IMR-90 (cell line): ENCODE results near the gene INPP5A. TPM values are rescaled to one million over a fixed set of nuclear protein-coding genes. Genes with fewer than 3 reads are reported as not detected.

Experiments
- ATAC-seq: fragments of 200-7000 bp; cut with Tn5 transposase; 2 replicates; pipeline ENCODE4 v1.9.1; 2020; ENCODE audit warnings: low read depth, mild to moderate bottlenecking, moderate library complexity
- BruUV-seq: library from RNA; stranded (reverse); fragments of 400-500 nt; replicated peaks from 2 replicates; lab custom pipeline; 2021; lab: Mats Ljungman, UMichigan
- CTCF ChIA-PET: fragments of 300-600 bp; formaldehyde crosslinking; extraction: SDS; loops from one replicate; lab custom pipeline; 2021; ENCODE audit warnings: antibody characterized with exemption; lab: Yijun Ruan, JAX
- POLR2A ChIA-PET: fragments of 300-600 bp; sonication (Branson Sonifier 250); formaldehyde crosslinking; loops from one replicate; lab custom pipeline; 2022; ENCODE audit warnings: antibody characterized with exemption; ENCODE audit not compliant: unreplicated experiment; lab: Charles Lee
- DNase-seq: peaks from one replicate; pipeline ENCODE4 v3.0.0; 2013
- H2AFZ ChIP-seq: replicated peaks from 2 replicates; pipeline ENCODE3; 2013; ENCODE audit warnings: low read length, mild to moderate bottlenecking; ENCODE audit not compliant: poor library complexity
- H2AK5ac ChIP-seq: 2 replicates; pipeline ENCODE4 v1.6.1; 2013; ENCODE audit warnings: low read depth, low read length, inconsistent platforms
- H2AK9ac ChIP-seq: replicated peaks from 2 replicates; pipeline ENCODE3; 2013; ENCODE audit warnings: mild to moderate bottlenecking, low read depth, low read length, moderate library complexity; ENCODE audit not compliant: poor library complexity
- H2BK120ac ChIP-seq: 2 replicates; pipeline ENCODE4 v1.6.1; 2013; ENCODE audit warnings: low read depth, low read length, inconsistent platforms
- H2BK15ac ChIP-seq: 3 replicates; pipeline ENCODE4 v1.6.1; 2013; ENCODE audit warnings: low read depth, low read length, inconsistent platforms
- H2BK20ac ChIP-seq: 2 replicates; pipeline ENCODE4 v1.6.1; 2013; ENCODE audit warnings: low read depth, mild to moderate bottlenecking, inconsistent platforms, low read length, moderate library complexity
- H2BK5ac ChIP-seq: 2 replicates; pipeline ENCODE4 v1.6.1; 2013; ENCODE audit warnings: mild to moderate bottlenecking, low read depth, low read length, inconsistent platforms; ENCODE audit not compliant: poor library complexity, severe bottlenecking
- H3K14ac ChIP-seq: replicated peaks from 2 replicates; pipeline ENCODE4 v1.6.1; 2013; ENCODE audit warnings: low read depth, low read length, inconsistent platforms
- H3K18ac ChIP-seq: 2 replicates; pipeline ENCODE4 v1.6.1; 2013; ENCODE audit warnings: low read depth, low read length, control low read depth
- H3K23ac ChIP-seq: 2 replicates; pipeline ENCODE4 v1.6.1; 2013; ENCODE audit warnings: low read depth, low read length, inconsistent platforms
- H3K27ac ChIP-seq: 2 replicates; pipeline ENCODE4 v1.5.1; 2013; ENCODE audit warnings: mild to moderate bottlenecking, control low read depth, low read length; ENCODE audit not compliant: insufficient read depth
- H3K27me3 ChIP-seq: 2 replicates; pipeline ENCODE4 v1.6.1; 2013; ENCODE audit warnings: low read length; ENCODE audit not compliant: control insufficient read depth, insufficient read depth
- H3K36me3 ChIP-seq: 2 replicates; pipeline ENCODE4 v1.6.1; 2013; ENCODE audit warnings: low read length, mixed read lengths; ENCODE audit not compliant: control insufficient read depth, insufficient read depth
- H3K4ac ChIP-seq: 2 replicates; pipeline ENCODE4 v1.6.1; 2013; ENCODE audit warnings: low read depth, low read length, inconsistent platforms
- H3K4me1 ChIP-seq: 2 replicates; pipeline ENCODE4 v1.6.1; 2013; ENCODE audit warnings: low read length, mixed read lengths; ENCODE audit not compliant: control insufficient read depth, insufficient read depth
- H3K4me2 ChIP-seq: 2 replicates; pipeline ENCODE4 v1.6.1; 2013; ENCODE audit warnings: low read depth, mild to moderate bottlenecking, control low read depth, low read length, moderate library complexity
- H3K4me3 ChIP-seq: 2 replicates; pipeline ENCODE4 v1.5.1; 2013; ENCODE audit warnings: low read depth, mild to moderate bottlenecking, control low read depth, low read length, moderate library complexity; ENCODE audit not compliant: insufficient read depth
- H3K56ac ChIP-seq: 2 replicates; pipeline ENCODE4 v1.6.1; 2013; ENCODE audit warnings: low read length, inconsistent platforms; ENCODE audit not compliant: insufficient read depth; ENCODE audit errors: extremely low read depth
- H3K79me1 ChIP-seq, 2 experiments: 2 replicates each; pipeline ENCODE4 v1.6.1; 2013; ENCODE audit warnings: low read length in 2 of 2, inconsistent platforms in 1 of 2, low read depth in 1 of 2
- H3K9ac ChIP-seq: 2 replicates; pipeline ENCODE4 v1.6.1; 2013; ENCODE audit warnings: low read depth, low read length, control low read depth
- H3K9me1 ChIP-seq: 2 replicates; pipeline ENCODE4 v1.6.1; 2013; ENCODE audit warnings: low read length, inconsistent platforms; ENCODE audit not compliant: insufficient read depth
- H3K9me3 ChIP-seq: 2 replicates; pipeline ENCODE4 v1.6.1; 2013; ENCODE audit warnings: low read length; ENCODE audit not compliant: control insufficient read depth, insufficient read depth
- H4K20me1 ChIP-seq: 2 replicates; pipeline ENCODE4 v1.6.1; 2013; ENCODE audit warnings: low read length, inconsistent platforms; ENCODE audit not compliant: insufficient read depth
- H4K5ac ChIP-seq: 2 replicates; pipeline ENCODE4 v1.6.1; 2013; ENCODE audit warnings: mild to moderate bottlenecking, low read depth, low read length, control low read depth
- H4K8ac ChIP-seq, 2 experiments: 2 replicates each; pipeline ENCODE4 v1.6.1; 2013; ENCODE audit warnings: low read depth in 2 of 2, low read length in 2 of 2, control low read depth in 1 of 2, inconsistent platforms in 1 of 2
- H4K91ac ChIP-seq: 2 replicates; pipeline ENCODE4 v1.6.1; 2013; ENCODE audit warnings: low read depth, low read length, inconsistent platforms; ENCODE audit not compliant: insufficient read depth
- BHLHE40 ChIP-seq: fragments of 150-350 bp; IDR thresholded peaks from 2 replicates; pipeline ENCODE4 v1.6.1; 2016; ENCODE audit warnings: mild to moderate bottlenecking, low read depth, low read length
- CEBPB ChIP-seq: IDR thresholded peaks from 2 replicates; pipeline ENCODE4 v1.6.1; 2012; ENCODE audit warnings: low read depth, low read length, improper control_type of control experiment
- CHD1 ChIP-seq: IDR thresholded peaks from 2 replicates; pipeline ENCODE4 v1.6.1; 2012; ENCODE audit warnings: low read depth, low read length, improper control_type of control experiment
- MAFK ChIP-seq: IDR thresholded peaks from 2 replicates; pipeline ENCODE4 v1.6.1; 2012; ENCODE audit warnings: low read depth, low read length, improper control_type of control experiment
- NFE2L2 ChIP-seq: fragments of 150-350 bp; IDR thresholded peaks from 2 replicates; pipeline ENCODE4 v1.6.1; 2016; ENCODE audit warnings: low read depth, mild to moderate bottlenecking, low read length
- RAD21 ChIP-seq: IDR thresholded peaks from 2 replicates; pipeline ENCODE4 v1.6.1; 2012; ENCODE audit warnings: low read length, improper control_type of control experiment
- RFX5 ChIP-seq: IDR thresholded peaks from 2 replicates; pipeline ENCODE4 v1.8.0; 2012; ENCODE audit warnings: low read depth, mild to moderate bottlenecking, low read length, moderate library complexity
- SMC3 ChIP-seq: fragments of 150-350 bp; IDR thresholded peaks from 2 replicates; pipeline ENCODE4 v1.6.1; 2016; ENCODE audit warnings: low read depth, mild to moderate bottlenecking, antibody characterized with exemption, low read length, moderate library complexity
- WGBS, 2 experiments: methylation state at CpG; one replicate each; pipeline versions ENCODE4 v1.1.5 to v1.1.7; 2013; ENCODE audit warnings: missing lambda C conversion rate in 2 of 2; ENCODE audit not compliant: insufficient read length in 1 of 2; ENCODE audit errors: extremely low coverage in 2 of 2; 5-methylcytosine and 5-hydroxymethylcytosine counted together
- dilution Hi-C: fragments of 300-500 bp; cut with HindIII; formaldehyde crosslinking; loops from one replicate; pipeline ENCODE4 v1.14.3; 2018; ENCODE audit warnings: low sequenced_read_pairs; ENCODE audit not compliant: unreplicated experiment
- in situ Hi-C: fragments of 300-500 bp; cut with MboI; formaldehyde crosslinking; loops from 3 replicates; pipeline ENCODE4 v1.14.3; 2019; ENCODE audit warnings: low sequenced_read_pairs, inconsistent platforms, mixed read lengths
- intact Hi-C: fragments of 100-400 bp; cut with micrococcal nuclease; formaldehyde crosslinking; loops from 2 replicates; pipeline ENCODE4 v1.10.0; 2022
- polyA plus RNA-seq, 3 experiments: library from polyadenylated mRNA; depleted of rRNA; stranded (reverse); fragments of >200 nt; gene quantifications; 2 replicates each; pipeline ENCODE4 v1.2.3, GENCODE V29; 2012; ENCODE audit warnings: low replicate concordance in 1 of 3
- total RNA-seq: library from RNA; depleted of rRNA; stranded (reverse); fragments of >200 nt; gene quantifications from 2 replicates; pipeline ENCODE4 v1.2.3, GENCODE V29; 2012
- TF ChIP-seq, protein P1 (sequence below): fragments of 150-350 bp; IDR thresholded peaks from 2 replicates; pipeline ENCODE4 v1.6.1; 2016; ENCODE audit warnings: low read depth, mild to moderate bottlenecking, low read length, moderate library complexity, borderline replicate concordance
- TF ChIP-seq, protein P2 (sequence below): conservative IDR thresholded peaks from 2 replicates; pipeline ENCODE4 v1.5.1; 2012; ENCODE audit warnings: mild to moderate bottlenecking, low read depth, low read length, improper control_type of control experiment

The INPP5A gene
- total and polyA plus RNA-seq, 2 of the 4 experiments (the other 2 are of a cell fraction) = 21.4 to 36.7 TPM

DNA sequence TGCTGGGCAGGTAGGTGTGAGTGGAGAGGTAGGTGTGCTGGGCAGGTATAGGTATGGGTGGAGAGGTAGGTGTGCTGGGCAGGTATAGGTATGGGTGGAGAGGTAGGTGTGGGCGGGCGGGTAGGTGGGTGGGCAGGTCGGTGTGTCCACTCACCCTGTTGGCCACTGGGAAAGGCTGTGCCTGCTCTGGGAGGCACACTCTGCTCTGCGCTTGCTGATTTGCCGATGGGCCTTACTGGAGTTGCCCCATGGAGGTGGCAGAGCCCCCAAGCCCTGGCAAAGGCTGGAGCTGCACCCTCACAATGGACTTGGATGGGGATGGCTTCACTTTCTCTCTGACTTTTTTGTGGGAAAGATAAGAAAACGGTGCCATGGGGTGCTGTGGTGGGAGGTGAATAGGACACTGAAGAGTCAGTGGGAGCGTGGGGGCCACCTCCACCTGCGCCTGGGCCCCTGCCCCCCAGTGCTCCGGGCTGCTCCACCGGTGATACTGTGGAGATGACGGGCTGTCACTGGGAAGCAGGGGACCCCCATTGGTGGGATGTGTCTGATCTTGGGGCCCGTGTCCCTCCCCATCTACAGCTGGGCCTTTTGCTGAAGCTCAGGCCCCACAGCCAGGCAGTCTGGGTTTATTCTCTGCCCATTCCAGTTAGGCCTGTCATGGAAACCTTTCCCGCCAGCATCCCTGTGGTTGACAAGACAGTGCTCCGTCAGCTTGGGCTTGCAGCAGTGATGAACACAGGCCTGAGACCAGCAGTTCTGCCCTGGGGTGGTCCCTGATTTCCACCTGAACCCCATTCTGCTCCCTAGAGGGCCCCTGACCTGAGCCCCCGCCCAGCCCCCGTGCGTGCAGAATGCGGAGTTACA, 173.4 kb downstream of the INPP5A start (continued):
- TF ChIP-seq NFE2L2 = no peak

DNA sequence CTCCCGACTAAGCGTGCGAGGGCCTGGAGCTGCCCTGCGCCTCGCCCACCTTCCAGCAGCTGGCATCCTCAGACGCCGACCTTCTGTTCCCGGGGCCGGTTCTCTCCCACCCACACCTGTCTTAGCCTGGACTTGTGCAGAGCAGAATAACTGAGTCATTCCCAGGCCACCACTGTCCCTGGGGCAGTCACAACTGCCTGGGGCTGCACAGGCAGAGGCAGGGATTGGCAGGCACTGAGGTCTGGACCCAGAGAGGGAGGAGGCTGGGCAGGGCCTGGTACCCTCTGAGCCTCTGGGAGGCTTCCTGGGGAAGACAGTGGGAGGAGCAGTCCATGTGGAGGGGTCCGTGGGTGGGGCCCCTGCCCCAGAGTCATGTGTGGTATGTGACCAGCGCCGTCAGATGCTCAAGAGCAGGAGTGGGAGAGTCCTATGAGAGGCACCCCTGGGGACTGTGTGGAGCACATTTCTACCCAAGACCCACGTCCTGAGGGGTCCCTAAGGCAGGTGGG, 174.1 kb downstream of the INPP5A start:
- H3K23ac ChIP-seq = no peak overlapping the region
- H3K36me3 ChIP-seq = peaks cover 8% of the 10 kb centered on the region
- H2AK9ac ChIP-seq = no peak overlapping the region
- H3K27me3 ChIP-seq = no peaks in the 10 kb centered on the region
- H3K79me1 ChIP-seq = no peaks in the 10 kb centered on the region; a peak in 1 of 4 replicates
- H3K18ac ChIP-seq = no peak overlapping the region
- H3K4me2 ChIP-seq = no peak overlapping the region
- H3K9me3 ChIP-seq = peaks cover 2% of the 10 kb centered on the region; the same call in 1 of the 2 replicates
- no peak overlapping the region for H2BK120ac ChIP-seq
- H3K27ac ChIP-seq = no peak overlapping the region
- H3K9me1 ChIP-seq = peaks cover 11% of the 10 kb centered on the region
- H3K9ac ChIP-seq = no peak overlapping the region
- WGBS, 2 experiments = 91% methylated on average over 7 of the region's 13 CpGs; no CpG with 5 or more reads in 1 of the 2 experiments
- no peak overlapping the region for H2AK5ac ChIP-seq
- BruUV-seq = no TSS peak
- H3K14ac ChIP-seq = no peak overlapping the region
- H4K91ac ChIP-seq = no peak overlapping the region
- no peak overlapping the region for H4K5ac ChIP-seq
- no peaks in the 10 kb centered on the region for H3K4me1 ChIP-seq
- no peak overlapping the region for H3K4ac ChIP-seq
- no peak overlapping the region for H2BK5ac ChIP-seq
- DNase-seq (no peak), ATAC-seq (no peak)
- CTCF ChIA-PET = no interaction called here
- H3K4me3 ChIP-seq = no peak overlapping the region
- no peaks in the 10 kb centered on the region for H4K20me1 ChIP-seq
- in situ Hi-C loops (no loop called here), intact Hi-C loops (no loop called here), dilution Hi-C loops (no loop called here)
- no peak overlapping the region for H3K56ac ChIP-seq
- POLR2A ChIA-PET = no interaction called here
- no peak overlapping the region for H2BK20ac ChIP-seq
- no peak overlapping the region for H4K8ac ChIP-seq
- H2AFZ ChIP-seq = no peak overlapping the region
- no peak overlapping the region for H2BK15ac ChIP-seq
- TF ChIP-seq, protein P1, sequence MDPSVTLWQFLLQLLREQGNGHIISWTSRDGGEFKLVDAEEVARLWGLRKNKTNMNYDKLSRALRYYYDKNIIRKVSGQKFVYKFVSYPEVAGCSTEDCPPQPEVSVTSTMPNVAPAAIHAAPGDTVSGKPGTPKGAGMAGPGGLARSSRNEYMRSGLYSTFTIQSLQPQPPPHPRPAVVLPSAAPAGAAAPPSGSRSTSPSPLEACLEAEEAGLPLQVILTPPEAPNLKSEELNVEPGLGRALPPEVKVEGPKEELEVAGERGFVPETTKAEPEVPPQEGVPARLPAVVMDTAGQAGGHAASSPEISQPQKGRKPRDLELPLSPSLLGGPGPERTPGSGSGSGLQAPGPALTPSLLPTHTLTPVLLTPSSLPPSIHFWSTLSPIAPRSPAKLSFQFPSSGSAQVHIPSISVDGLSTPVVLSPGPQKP = no peak
- TF ChIP-seq SMC3 = no peak
- no peak for TF ChIP-seq RAD21
- TF ChIP-seq MAFK = no peak
- no peak for TF ChIP-seq CEBPB
- TF ChIP-seq, protein P2, sequence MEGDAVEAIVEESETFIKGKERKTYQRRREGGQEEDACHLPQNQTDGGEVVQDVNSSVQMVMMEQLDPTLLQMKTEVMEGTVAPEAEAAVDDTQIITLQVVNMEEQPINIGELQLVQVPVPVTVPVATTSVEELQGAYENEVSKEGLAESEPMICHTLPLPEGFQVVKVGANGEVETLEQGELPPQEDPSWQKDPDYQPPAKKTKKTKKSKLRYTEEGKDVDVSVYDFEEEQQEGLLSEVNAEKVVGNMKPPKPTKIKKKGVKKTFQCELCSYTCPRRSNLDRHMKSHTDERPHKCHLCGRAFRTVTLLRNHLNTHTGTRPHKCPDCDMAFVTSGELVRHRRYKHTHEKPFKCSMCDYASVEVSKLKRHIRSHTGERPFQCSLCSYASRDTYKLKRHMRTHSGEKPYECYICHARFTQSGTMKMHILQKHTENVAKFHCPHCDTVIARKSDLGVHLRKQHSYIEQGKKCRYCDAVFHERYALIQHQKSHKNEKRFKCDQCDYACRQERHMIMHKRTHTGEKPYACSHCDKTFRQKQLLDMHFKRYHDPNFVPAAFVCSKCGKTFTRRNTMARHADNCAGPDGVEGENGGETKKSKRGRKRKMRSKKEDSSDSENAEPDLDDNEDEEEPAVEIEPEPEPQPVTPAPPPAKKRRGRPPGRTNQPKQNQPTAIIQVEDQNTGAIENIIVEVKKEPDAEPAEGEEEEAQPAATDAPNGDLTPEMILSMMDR = no peak
- no peak for TF ChIP-seq BHLHE40
- TF ChIP-seq RFX5 = no peak
- no peak for TF ChIP-seq CHD1
